ENCODE results near the gene TNRC18.
A peak's percentile ranks its signal among the peaks of the same experiment; 100 is the strongest.

TNRC18 gene

DNA sequence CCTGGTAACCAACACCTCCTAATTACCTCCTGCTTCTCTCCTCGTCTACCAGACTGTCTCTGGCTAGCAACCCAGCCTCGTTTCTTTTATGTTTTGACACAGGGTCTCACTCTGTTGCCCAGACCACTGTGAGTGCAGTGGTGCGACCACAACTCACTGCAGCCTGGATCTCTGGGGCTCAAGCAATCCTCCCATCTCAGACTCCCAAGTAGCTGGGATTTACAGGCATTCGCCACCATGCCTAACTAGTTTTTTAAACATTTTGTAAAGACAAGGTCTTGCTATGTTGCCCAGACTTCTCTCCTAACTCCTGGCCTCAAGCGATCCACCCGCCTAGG lies 10.2 kb downstream of the TNRC18 start:
- peaks cover 79% of the 10 kb centered on the region for H3K36me3 Mint-ChIP-seq (ENCODE audit: low read depth)
- no peak overlapping the region for H3K4me3 Mint-ChIP-seq
- H3K27ac Mint-ChIP-seq: peak overlapping the region; percentile 89

DNA sequence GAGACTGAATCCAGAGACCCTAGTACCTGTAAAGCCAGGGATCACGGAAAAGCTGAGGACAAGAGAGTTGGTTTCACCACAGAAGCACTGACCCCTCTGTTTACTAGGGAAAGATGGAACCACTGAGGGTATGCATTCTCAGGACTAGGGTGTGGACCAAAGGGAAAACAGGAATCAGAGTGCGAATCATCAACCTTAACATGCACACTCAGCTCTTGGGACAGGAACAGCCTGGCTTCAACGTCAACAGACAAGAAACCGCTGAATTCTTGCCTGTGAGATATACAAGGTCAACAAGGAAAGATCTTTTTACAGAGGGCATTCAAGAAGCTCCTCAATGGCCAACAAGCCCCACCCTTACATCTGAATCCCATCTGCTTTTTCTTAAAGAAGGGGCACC lies 14.9 kb downstream of the TNRC18 start:
- Mint-ChIP-seq H3K36me3 (ENCODE audit: low read depth) (peaks cover 81% of the 10 kb centered on the region), H3K4me1 (peaks cover 33% of the 10 kb centered on the region), H3K4me3 (no peak overlapping the region), H3K9me3 (peaks cover 32% of the 10 kb centered on the region), H3K27me3 (ENCODE audit: low read depth, poor library complexity) (no peaks in the 10 kb centered on the region), H3K27ac (no peak overlapping the region)
- TF ChIP-seq, protein P1, sequence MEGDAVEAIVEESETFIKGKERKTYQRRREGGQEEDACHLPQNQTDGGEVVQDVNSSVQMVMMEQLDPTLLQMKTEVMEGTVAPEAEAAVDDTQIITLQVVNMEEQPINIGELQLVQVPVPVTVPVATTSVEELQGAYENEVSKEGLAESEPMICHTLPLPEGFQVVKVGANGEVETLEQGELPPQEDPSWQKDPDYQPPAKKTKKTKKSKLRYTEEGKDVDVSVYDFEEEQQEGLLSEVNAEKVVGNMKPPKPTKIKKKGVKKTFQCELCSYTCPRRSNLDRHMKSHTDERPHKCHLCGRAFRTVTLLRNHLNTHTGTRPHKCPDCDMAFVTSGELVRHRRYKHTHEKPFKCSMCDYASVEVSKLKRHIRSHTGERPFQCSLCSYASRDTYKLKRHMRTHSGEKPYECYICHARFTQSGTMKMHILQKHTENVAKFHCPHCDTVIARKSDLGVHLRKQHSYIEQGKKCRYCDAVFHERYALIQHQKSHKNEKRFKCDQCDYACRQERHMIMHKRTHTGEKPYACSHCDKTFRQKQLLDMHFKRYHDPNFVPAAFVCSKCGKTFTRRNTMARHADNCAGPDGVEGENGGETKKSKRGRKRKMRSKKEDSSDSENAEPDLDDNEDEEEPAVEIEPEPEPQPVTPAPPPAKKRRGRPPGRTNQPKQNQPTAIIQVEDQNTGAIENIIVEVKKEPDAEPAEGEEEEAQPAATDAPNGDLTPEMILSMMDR (IDR thresholded peaks at IDR 0.05): no peak
- DNase-seq: no peak

More for the DNA sequence above, 10.2 kb downstream of the TNRC18 start:
- Mint-ChIP-seq H3K27me3 (ENCODE audit: low read depth, poor library complexity) (no peaks in the 10 kb centered on the region), H3K9me3 (peaks cover 32% of the 10 kb centered on the region), H3K4me1 (peaks cover 45% of the 10 kb centered on the region)
- TF ChIP-seq, protein P1 (IDR thresholded peaks at IDR 0.05): no peak
- no peak for DNase-seq

DNA sequence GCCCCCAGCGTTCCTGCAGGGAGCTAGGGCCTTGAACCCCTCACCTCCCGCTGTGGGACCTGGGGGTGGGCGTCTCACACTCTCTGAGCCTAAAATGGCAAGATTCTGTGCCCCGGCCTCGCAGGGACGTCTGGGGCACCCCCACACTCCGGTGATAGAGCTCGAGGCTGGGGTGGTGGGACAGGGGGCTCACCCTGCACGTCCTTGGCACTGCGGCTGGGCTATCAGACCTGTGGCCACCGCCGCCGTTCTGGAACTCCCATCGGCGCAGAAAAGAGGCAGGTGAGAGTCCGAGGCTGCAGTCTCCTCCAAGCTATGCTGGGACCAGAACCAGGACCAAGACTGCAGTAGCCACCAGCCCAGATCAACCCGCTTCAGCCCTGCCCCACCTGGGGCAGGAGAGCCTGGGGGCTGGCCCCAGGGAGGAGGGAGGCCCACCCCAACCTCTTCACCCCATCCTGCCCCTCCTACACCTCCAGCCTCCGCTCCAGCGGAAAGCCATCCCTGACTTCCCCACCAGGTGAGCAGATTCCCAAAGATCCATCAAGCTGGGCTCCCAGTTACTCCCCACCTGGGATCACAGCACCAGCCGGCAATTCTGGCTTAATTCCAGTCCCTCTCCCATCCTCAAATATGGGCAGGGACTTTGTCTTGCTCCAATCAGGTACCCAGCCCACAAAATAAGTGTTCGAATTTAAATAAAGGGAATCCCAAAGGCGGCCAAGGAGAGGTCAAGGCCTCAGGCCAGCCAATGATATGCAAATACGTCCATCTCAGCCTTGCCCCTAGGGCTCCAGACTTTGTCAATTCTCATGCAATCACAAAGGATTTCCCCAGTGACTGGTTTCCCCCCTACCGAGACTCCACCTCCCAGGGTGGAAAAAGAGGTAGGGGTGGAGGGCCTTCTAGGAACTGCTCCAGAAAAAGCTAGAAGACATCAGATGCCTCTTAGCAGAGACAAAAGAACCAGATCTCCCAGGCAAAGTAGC lies 16.4 kb downstream of the TNRC18 start:
- Mint-ChIP-seq H3K9me3 (peaks cover 25% of the 10 kb centered on the region), H3K27ac (peak overlapping the region; percentile 75), H3K27me3 (ENCODE audit: low read depth, poor library complexity) (no peaks in the 10 kb centered on the region), H3K36me3 (ENCODE audit: low read depth) (peaks cover 82% of the 10 kb centered on the region), H3K4me3 (no peak overlapping the region), H3K4me1 (peaks cover 26% of the 10 kb centered on the region)
- no peak for DNase-seq
- TF ChIP-seq, protein P1 (IDR thresholded peaks at IDR 0.05): no peak

DNA sequence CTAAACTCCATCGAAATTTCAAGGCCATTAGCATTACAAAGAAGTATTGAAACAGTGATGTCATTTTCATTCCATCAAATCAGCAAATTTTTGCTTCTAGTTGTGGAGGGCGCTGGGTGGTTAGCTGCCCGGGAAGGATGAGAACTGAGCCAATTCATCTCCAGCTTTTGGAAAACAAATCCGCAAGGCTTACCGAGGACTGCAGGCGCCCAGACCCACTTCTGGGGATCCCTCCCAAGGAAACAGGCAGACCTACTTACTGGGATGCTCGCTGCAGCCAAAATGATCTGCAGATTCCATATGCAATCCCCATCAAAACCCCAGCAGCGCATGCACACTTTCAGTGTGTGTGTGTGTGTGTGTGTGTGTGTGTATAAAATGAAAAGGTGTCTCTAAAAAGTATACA lies 19.2 kb downstream of the TNRC18 start:
- no peak overlapping the region for H3K27ac Mint-ChIP-seq
- H3K36me3 Mint-ChIP-seq (ENCODE audit: low read depth): peaks cover 76% of the 10 kb centered on the region
- H3K9me3 Mint-ChIP-seq: peaks cover 6% of the 10 kb centered on the region
- TF ChIP-seq, protein P1 (IDR thresholded peaks at IDR 0.05): no peak
- H3K4me3 Mint-ChIP-seq: no peak overlapping the region
- no peaks in the 10 kb centered on the region for H3K27me3 Mint-ChIP-seq (ENCODE audit: low read depth, poor library complexity)
- H3K4me1 Mint-ChIP-seq: peaks cover 19% of the 10 kb centered on the region
- DNase-seq: no peak

DNA sequence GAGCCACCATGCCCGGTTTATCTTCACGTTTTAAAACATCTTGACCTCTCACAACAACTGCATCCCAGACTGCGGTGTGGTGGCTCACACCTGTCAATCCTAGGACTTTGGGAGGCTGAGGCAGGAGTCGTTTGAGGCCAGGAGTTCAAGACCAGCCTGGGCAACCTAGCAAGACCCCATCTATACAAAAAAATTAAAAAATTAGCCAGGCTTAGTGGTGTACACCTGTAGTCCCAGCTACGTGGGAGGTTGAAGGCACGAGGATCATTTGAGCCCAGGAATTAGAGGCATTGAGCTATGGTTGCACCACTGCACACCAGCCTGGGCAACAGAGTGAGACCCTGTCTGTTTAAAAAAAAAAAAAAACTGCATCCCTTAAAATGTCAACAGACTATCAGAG lies 20.2 kb downstream of the TNRC18 start:
- TF ChIP-seq, protein P1 (IDR thresholded peaks at IDR 0.05): no peak
- Mint-ChIP-seq H3K27ac (no peak overlapping the region), H3K4me3 (no peak overlapping the region), H3K36me3 (ENCODE audit: low read depth) (peaks cover 71% of the 10 kb centered on the region), H3K9me3 (no peaks in the 10 kb centered on the region), H3K27me3 (ENCODE audit: low read depth, poor library complexity) (no peaks in the 10 kb centered on the region), H3K4me1 (peaks cover 12% of the 10 kb centered on the region)
- no peak for DNase-seq

DNA sequence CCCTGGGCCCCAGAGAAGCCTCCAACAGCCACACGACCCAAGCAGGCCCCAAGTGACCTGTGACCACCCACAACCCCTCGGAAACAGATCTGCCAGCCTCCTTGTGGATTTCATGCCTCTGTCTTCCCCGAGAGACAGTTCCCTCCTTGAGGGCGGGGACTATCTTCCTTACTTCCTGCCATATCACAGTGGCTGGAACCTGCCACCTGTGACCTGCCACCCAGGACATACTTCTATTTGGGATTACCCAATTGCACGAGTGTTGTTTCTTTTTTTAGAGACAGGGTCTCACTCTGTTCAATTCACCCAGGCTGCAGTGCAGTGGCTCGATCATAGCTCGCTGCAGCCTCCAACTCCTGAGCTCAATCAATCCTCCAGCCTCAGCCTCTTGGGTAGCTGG lies 25.9 kb downstream of the TNRC18 start:
- Mint-ChIP-seq H3K27ac (no peak overlapping the region), H3K27me3 (ENCODE audit: low read depth, poor library complexity) (no peaks in the 10 kb centered on the region), H3K4me1 (peaks cover 6% of the 10 kb centered on the region), H3K36me3 (ENCODE audit: low read depth) (peaks cover 44% of the 10 kb centered on the region), H3K4me3 (no peak overlapping the region), H3K9me3 (no peaks in the 10 kb centered on the region)
- DNase-seq: no peak
- TF ChIP-seq, protein P1 (IDR thresholded peaks at IDR 0.05): no peak

All from nephron progenitor cell (in vitro differentiated cells).